MM.1S (cell line): ENCODE measurements around the gene CCN5.

Experiments used
- DNase-seq: peaks from one replicate; pipeline ENCODE4 v3.0.0-alpha.2; 2015
- H2AFZ ChIP-seq: fragments of 300-600 bp; sonication (generic); 2 replicates; pipeline ENCODE4 v1.6.0; 2016; ENCODE audit warnings: antibody characterized with exemption, low read length
- H3F3A ChIP-seq: fragments of 300-600 bp; sonication (generic); 2 replicates; pipeline ENCODE4 v1.6.1; 2016; ENCODE audit warnings: mild to moderate bottlenecking, antibody characterized with exemption, low read length, moderate library complexity, mixed read lengths; ENCODE audit not compliant: insufficient read depth
- H3K27ac ChIP-seq: fragments of 300-600 bp; sonication (generic); 2 replicates; pipeline ENCODE4 v1.5.1; 2016; ENCODE audit warnings: mild to moderate bottlenecking, low read length
- H3K27me3 ChIP-seq: fragments of 300-600 bp; sonication (generic); replicated peaks from 2 replicates; pipeline ENCODE4 v1.6.0; 2016; ENCODE audit warnings: low read length; ENCODE audit not compliant: insufficient read depth
- H3K36me3 ChIP-seq: fragments of 300-600 bp; sonication (generic); replicated peaks from 2 replicates; pipeline ENCODE4 v1.6.1; 2016; ENCODE audit warnings: mild to moderate bottlenecking, low read length, mixed read lengths; ENCODE audit not compliant: insufficient read depth
- H3K4me1 ChIP-seq: fragments of 300-600 bp; sonication (generic); 2 replicates; pipeline ENCODE4 v1.6.1; 2016; ENCODE audit warnings: low read length, mixed read lengths
- H3K4me2 ChIP-seq: fragments of 300-600 bp; sonication (generic); 2 replicates; pipeline ENCODE4 v1.6.0; 2016; ENCODE audit warnings: low read depth, low read length
- H3K4me3 ChIP-seq: fragments of 300-600 bp; sonication (generic); 2 replicates; pipeline ENCODE4 v1.5.1; 2016; ENCODE audit warnings: low read length, mixed read lengths
- H3K79me2 ChIP-seq: fragments of 300-600 bp; sonication (generic); 2 replicates; pipeline ENCODE4 v1.6.1; 2016; ENCODE audit warnings: mixed run types, low read length, mixed read lengths
- H3K9ac ChIP-seq: fragments of 300-600 bp; sonication (generic); 2 replicates; pipeline ENCODE4 v1.6.1; 2016; ENCODE audit warnings: low read length, mixed read lengths
- H3K9me2 ChIP-seq: fragments of 300-600 bp; sonication (generic); replicated peaks from 2 replicates; pipeline ENCODE4 v1.6.1; 2016; ENCODE audit warnings: mild to moderate bottlenecking, low read length, mixed read lengths; ENCODE audit not compliant: insufficient read depth
- H3K9me3 ChIP-seq: fragments of 300-600 bp; sonication (generic); replicated peaks from 2 replicates; pipeline ENCODE4 v1.6.1; 2016; ENCODE audit warnings: mild to moderate bottlenecking, low read length, mixed read lengths; ENCODE audit not compliant: insufficient read depth
- H4K20me1 ChIP-seq: fragments of 300-600 bp; sonication (generic); 2 replicates; pipeline ENCODE4 v1.6.1; 2016; ENCODE audit warnings: mild to moderate bottlenecking, low read length, moderate library complexity, mixed read lengths; ENCODE audit not compliant: insufficient read depth
- CTCF ChIP-seq: fragments of 300-600 bp; sonication (generic); IDR thresholded peaks from 2 replicates; pipeline ENCODE4 v1.5.1; 2016; ENCODE audit warnings: antibody characterized with exemption, low read length, mixed read lengths
- EZH2 ChIP-seq: fragments of 300-600 bp; sonication (generic); optimal IDR thresholded peaks from 2 replicates; pipeline ENCODE3; 2017; ENCODE audit warnings: low read depth, mild to moderate bottlenecking, antibody characterized with exemption, low read length, mixed read lengths
- EZH2phosphoT487 ChIP-seq: fragments of 300-600 bp; sonication (generic); IDR thresholded peaks from 2 replicates; pipeline ENCODE4 v1.6.1; 2018; ENCODE audit warnings: antibody characterized with exemption, low read length

Gene CCN5

GRCh38 chr20:44743080-44743701 lies 28.0 kb downstream of the CCN5 start:
- no peak overlapping the region for H3K27ac ChIP-seq
- peaks cover 55% of the 10 kb centered on the region for H3K27me3 ChIP-seq
- H3K36me3 ChIP-seq, result no peaks in the 10 kb centered on the region

DNA sequence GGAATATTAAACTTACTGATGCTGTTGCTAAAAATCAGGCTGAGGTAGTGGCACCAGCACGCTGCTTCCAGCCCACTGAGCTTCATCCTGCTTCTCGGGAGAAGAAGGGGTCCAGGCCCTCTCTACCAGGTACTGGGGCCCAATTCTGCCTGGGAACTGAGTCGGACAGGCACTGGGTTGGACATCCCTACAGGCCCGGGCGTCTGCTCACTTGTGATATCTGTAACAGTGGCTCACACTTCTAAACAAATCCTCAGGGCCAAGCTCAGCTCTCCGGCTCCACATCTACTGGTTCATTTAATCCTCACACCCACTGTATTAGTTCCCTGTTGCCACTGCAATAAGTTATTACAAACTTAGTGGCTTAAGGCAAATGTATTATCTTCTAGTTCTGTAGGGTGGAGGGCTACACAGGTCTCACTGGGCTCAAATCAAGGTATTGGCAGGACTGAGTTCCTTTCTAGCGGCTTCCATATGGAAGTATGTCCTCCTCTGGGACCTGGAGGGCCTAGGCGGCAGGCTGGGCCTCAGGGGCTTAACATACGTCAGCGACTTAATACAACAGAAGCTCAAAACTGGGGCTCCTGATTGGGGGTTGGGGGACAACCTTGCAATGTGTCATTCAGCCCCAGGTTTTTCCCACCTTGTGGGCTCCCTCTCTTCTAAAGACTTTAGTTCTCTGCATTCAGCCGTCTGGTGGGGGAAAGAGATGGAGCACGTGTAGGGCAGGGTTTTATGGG lies 28.9 kb downstream of the CCN5 start:
- Histone ChIP-seq H3K27me3 (peaks cover 62% of the 10 kb centered on the region), H3K4me2 (no peak overlapping the region), H3K4me1 (peaks cover 3% of the 10 kb centered on the region; the same call in 1 of the 2 replicates), H3K4me3 (no peak overlapping the region), H3K79me2 (no peaks in the 10 kb centered on the region), H3K9me2 (no peaks in the 10 kb centered on the region), H3F3A (no peaks in the 10 kb centered on the region), H3K9me3 (no peaks in the 10 kb centered on the region), H4K20me1 (no peaks in the 10 kb centered on the region), H3K36me3 (no peaks in the 10 kb centered on the region), H2AFZ (no peak overlapping the region), H3K9ac (no peak overlapping the region), H3K27ac (no peak overlapping the region)
- no peak for DNase-seq
- no peak for TF ChIP-seq CTCF
- TF ChIP-seq EZH2phosphoT487, result no peak
- TF ChIP-seq EZH2, result no peak

More at GRCh38 chr20:44743080-44743701, 28.0 kb downstream of the CCN5 start:
- Histone ChIP-seq H3K79me2 (no peaks in the 10 kb centered on the region), H3K9me3 (no peaks in the 10 kb centered on the region), H3F3A (no peaks in the 10 kb centered on the region), H3K9me2 (no peaks in the 10 kb centered on the region), H3K4me2 (no peak overlapping the region), H2AFZ (no peak overlapping the region), H3K4me1 (peaks cover 3% of the 10 kb centered on the region; the same call in 1 of the 2 replicates), H3K9ac (no peak overlapping the region), H3K4me3 (no peak overlapping the region), H4K20me1 (no peaks in the 10 kb centered on the region)
- no peak for TF ChIP-seq CTCF
- no peak for TF ChIP-seq EZH2phosphoT487
- no peak for TF ChIP-seq EZH2
- no peak for DNase-seq

GRCh38 chr20:44745122-44745597 lies 30.0 kb downstream of the CCN5 start:
- TF ChIP-seq EZH2, result no peak
- TF ChIP-seq CTCF, result no peak
- TF ChIP-seq EZH2phosphoT487, result no peak
- Histone ChIP-seq H2AFZ (no peak overlapping the region), H3K4me2 (no peak overlapping the region), H3F3A (no peaks in the 10 kb centered on the region), H3K4me3 (no peak overlapping the region), H3K27ac (no peak overlapping the region), H3K9me2 (no peaks in the 10 kb centered on the region), H3K9ac (no peak overlapping the region), H3K27me3 (peaks cover 69% of the 10 kb centered on the region), H3K9me3 (no peaks in the 10 kb centered on the region), H3K36me3 (no peaks in the 10 kb centered on the region), H3K4me1 (peaks cover 3% of the 10 kb centered on the region; the same call in 1 of the 2 replicates), H4K20me1 (no peaks in the 10 kb centered on the region), H3K79me2 (no peaks in the 10 kb centered on the region)
- no peak for DNase-seq
